ENCODE data around the gene SPAG5.

DNA sequence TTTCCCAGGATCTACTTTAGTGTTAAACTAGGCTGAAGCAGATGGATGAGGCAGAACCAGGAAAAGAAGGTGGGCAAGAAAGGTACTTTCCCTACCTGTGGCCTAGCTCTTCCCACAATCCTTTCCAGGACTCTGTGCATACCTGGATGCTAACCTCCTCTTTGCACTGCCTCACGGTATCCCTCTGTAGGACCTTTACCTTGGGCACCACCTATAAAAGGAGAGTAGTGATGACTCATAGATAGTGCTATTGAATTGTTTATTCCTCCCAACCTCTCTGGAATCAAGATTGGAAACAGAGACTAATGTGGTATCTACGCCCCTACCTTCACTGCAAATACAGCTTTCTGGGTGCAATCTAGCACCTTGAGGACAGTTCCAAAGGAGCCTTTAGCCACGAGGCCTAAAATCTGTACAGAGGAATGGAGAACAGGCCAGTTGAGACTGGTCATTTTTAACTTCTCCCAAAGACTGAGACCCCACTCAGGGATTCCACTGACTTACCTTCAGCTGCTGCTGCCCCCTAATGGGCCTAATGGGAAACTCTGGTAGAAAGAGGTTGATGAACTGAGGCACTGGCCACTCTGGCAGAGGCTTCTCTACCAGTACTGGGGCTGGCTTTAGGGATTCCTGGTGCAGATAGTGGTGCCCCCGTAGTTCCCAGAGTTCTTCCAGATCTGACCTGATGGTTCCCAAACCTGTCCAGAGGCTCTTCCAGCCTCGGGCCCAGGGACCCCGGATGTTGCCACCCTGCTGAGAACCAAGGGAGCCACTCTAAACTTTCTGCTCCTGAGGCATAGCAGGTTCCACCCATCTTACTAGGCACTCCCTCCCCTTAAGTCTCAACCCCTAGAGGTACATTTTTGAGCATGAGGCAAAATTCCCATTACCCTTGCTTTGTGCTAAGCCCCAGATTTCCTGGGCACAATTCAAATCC, 14.4 kb upstream of the SPAG5 start:
- TF ChIP-seq, protein P1, sequence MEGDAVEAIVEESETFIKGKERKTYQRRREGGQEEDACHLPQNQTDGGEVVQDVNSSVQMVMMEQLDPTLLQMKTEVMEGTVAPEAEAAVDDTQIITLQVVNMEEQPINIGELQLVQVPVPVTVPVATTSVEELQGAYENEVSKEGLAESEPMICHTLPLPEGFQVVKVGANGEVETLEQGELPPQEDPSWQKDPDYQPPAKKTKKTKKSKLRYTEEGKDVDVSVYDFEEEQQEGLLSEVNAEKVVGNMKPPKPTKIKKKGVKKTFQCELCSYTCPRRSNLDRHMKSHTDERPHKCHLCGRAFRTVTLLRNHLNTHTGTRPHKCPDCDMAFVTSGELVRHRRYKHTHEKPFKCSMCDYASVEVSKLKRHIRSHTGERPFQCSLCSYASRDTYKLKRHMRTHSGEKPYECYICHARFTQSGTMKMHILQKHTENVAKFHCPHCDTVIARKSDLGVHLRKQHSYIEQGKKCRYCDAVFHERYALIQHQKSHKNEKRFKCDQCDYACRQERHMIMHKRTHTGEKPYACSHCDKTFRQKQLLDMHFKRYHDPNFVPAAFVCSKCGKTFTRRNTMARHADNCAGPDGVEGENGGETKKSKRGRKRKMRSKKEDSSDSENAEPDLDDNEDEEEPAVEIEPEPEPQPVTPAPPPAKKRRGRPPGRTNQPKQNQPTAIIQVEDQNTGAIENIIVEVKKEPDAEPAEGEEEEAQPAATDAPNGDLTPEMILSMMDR (IDR thresholded peaks at IDR 0.05; ENCODE audit: poor library complexity, severe bottlenecking) = peak; percentile 84
- TF ChIP-seq MXI1 (conservative IDR thresholded peaks at IDR 0.05; ENCODE audit: poor library complexity, severe bottlenecking) = no peak
- TF ChIP-seq POLR2AphosphoS5 (IDR thresholded peaks at IDR 0.05) = no peak
- TF ChIP-seq EP300 (conservative IDR thresholded peaks at IDR 0.05; ENCODE audit: poor library complexity, severe bottlenecking) = no peak
- TF ChIP-seq EZH2 (IDR thresholded peaks at IDR 0.05; ENCODE audit: borderline replicate concordance, insufficient read depth, low read length, poor library complexity, severe bottlenecking) = no peak
- TF ChIP-seq SMC3 (conservative IDR thresholded peaks at IDR 0.05; ENCODE audit: poor library complexity) = peak; percentile 77
- TF ChIP-seq TAF1 (IDR thresholded peaks at IDR 0.05; ENCODE audit: low read depth) = no peak
- TF ChIP-seq, protein P2, sequence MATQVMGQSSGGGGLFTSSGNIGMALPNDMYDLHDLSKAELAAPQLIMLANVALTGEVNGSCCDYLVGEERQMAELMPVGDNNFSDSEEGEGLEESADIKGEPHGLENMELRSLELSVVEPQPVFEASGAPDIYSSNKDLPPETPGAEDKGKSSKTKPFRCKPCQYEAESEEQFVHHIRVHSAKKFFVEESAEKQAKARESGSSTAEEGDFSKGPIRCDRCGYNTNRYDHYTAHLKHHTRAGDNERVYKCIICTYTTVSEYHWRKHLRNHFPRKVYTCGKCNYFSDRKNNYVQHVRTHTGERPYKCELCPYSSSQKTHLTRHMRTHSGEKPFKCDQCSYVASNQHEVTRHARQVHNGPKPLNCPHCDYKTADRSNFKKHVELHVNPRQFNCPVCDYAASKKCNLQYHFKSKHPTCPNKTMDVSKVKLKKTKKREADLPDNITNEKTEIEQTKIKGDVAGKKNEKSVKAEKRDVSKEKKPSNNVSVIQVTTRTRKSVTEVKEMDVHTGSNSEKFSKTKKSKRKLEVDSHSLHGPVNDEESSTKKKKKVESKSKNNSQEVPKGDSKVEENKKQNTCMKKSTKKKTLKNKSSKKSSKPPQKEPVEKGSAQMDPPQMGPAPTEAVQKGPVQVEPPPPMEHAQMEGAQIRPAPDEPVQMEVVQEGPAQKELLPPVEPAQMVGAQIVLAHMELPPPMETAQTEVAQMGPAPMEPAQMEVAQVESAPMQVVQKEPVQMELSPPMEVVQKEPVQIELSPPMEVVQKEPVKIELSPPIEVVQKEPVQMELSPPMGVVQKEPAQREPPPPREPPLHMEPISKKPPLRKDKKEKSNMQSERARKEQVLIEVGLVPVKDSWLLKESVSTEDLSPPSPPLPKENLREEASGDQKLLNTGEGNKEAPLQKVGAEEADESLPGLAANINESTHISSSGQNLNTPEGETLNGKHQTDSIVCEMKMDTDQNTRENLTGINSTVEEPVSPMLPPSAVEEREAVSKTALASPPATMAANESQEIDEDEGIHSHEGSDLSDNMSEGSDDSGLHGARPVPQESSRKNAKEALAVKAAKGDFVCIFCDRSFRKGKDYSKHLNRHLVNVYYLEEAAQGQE (IDR thresholded peaks at IDR 0.05; ENCODE audit: borderline replicate concordance) = no peak
- TF ChIP-seq RAD21 (conservative IDR thresholded peaks at IDR 0.05) = peak; percentile 79
